Measurements from ENCODE around the gene PRAME. TPM values are rescaled to one million over a fixed set of nuclear protein-coding genes. Genes with fewer than 3 reads are reported as not detected.

The PRAME gene
- total and polyA plus RNA-seq, 2 experiments from 2014 or later: not detected

DNA sequence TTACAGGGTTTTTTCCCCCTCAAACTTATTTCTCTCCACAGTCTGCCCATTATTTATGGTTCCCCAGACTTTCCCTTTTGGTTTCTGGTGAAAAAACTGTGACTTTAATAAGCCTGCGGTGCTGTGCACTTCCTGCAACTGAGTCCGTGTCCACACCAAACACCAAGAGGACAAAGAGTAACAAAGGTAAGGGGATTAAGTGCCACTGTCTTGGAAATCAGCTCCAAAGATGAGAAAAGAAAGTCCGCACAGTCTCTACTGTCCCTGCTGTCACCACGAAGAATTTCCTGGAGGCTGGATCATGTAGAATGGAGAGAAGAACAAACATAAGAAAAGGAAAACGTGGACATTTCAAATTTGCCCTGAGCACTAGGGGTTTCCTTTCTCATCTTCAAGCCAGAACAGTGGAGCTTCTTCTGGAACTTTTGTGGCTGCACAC lies 17.9 kb upstream of the PRAME start:
- H3K4me3 ChIP-seq: no peak overlapping the region
- no peak overlapping the region for H3K27ac ChIP-seq
- DNase-seq (ENCODE audit: low spot score): no peak
- H3K9me2 ChIP-seq (replicated peaks; ENCODE audit: insufficient read depth): no peaks in the 10 kb centered on the region
- no peaks in the 10 kb centered on the region for H4K20me1 ChIP-seq (ENCODE audit: insufficient read depth, poor library complexity, severe bottlenecking)
- TF ChIP-seq EZH2 (IDR thresholded peaks at IDR 0.05; ENCODE audit: borderline replicate concordance): no peak
- TF ChIP-seq, protein P1, sequence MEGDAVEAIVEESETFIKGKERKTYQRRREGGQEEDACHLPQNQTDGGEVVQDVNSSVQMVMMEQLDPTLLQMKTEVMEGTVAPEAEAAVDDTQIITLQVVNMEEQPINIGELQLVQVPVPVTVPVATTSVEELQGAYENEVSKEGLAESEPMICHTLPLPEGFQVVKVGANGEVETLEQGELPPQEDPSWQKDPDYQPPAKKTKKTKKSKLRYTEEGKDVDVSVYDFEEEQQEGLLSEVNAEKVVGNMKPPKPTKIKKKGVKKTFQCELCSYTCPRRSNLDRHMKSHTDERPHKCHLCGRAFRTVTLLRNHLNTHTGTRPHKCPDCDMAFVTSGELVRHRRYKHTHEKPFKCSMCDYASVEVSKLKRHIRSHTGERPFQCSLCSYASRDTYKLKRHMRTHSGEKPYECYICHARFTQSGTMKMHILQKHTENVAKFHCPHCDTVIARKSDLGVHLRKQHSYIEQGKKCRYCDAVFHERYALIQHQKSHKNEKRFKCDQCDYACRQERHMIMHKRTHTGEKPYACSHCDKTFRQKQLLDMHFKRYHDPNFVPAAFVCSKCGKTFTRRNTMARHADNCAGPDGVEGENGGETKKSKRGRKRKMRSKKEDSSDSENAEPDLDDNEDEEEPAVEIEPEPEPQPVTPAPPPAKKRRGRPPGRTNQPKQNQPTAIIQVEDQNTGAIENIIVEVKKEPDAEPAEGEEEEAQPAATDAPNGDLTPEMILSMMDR (IDR thresholded peaks at IDR 0.05; ENCODE audit: poor library complexity): no peak
- TF ChIP-seq EZH2phosphoT487 (IDR thresholded peaks at IDR 0.05; ENCODE audit: low read depth, severe bottlenecking, unreplicated experiment): no peak
- WGBS (ENCODE audit: low lambda C conversion rate, missing lambda C conversion rate): 77% methylated on average over 5 of the region's 5 CpGs
- peaks cover 5% of the 10 kb centered on the region for H3K27me3 ChIP-seq
- H3K4me2 ChIP-seq: no peak overlapping the region
- no peaks in the 10 kb centered on the region for H3K36me3 ChIP-seq (replicated peaks; ENCODE audit: insufficient read depth, low read depth)
- no peaks in the 10 kb centered on the region for H3K4me1 ChIP-seq (ENCODE audit: insufficient read depth)
- H2AFZ ChIP-seq: no peak overlapping the region
- no peaks in the 10 kb centered on the region for H3K9me3 ChIP-seq (ENCODE audit: low read depth)
- no peaks in the 10 kb centered on the region for H3K79me2 ChIP-seq

DNA sequence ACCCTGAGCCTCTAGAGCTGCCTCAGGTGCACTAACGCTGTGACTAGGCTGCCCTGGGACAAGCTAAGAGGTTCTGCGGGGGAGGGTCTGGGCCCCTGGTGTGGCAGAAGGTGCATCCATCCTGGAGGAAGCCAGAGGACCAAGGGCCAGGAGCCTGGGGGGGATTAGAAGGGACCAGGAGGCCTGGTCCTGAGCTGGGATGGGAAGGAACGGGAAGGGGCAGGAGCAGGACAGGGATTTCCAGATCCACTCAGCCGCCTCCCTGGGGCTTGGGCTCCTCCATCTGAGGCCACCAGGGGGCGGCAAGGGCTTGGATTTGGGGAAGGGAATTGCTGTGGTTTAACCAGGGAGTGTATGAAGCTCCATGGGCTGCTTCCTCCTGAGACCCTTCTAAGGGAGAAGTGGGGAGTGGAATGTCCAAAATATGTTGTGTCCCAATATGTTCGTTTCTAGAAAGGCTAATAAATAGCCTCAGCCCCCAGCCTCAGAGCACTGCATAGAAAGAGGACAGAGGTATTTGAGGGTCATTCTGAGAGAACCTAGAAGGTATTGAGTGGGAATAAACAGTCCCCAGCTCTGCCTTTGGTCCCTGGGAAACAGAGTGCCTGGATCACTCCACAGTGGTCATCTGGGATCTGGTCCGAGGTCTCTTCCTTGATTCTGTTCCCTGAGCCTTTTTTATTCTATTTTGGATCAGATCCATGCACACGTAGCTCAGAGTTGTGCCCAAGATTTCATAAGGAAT lies 17.4 kb upstream of the PRAME start:
- Histone ChIP-seq H3K9me2 (replicated peaks; ENCODE audit: insufficient read depth) (no peaks in the 10 kb centered on the region), H3K4me3 (no peak overlapping the region), H2AFZ (no peak overlapping the region), H3K27me3 (peaks cover 5% of the 10 kb centered on the region), H3K79me2 (no peaks in the 10 kb centered on the region), H3K4me2 (no peak overlapping the region), H3K36me3 (replicated peaks; ENCODE audit: insufficient read depth, low read depth) (no peaks in the 10 kb centered on the region), H3K9me3 (ENCODE audit: low read depth) (no peaks in the 10 kb centered on the region), H3K27ac (no peak overlapping the region), H4K20me1 (ENCODE audit: insufficient read depth, poor library complexity, severe bottlenecking) (no peaks in the 10 kb centered on the region), H3K4me1 (ENCODE audit: insufficient read depth) (no peaks in the 10 kb centered on the region)
- no peak for TF ChIP-seq EZH2phosphoT487 (IDR thresholded peaks at IDR 0.05; ENCODE audit: low read depth, severe bottlenecking, unreplicated experiment)
- no peak for TF ChIP-seq EZH2 (IDR thresholded peaks at IDR 0.05; ENCODE audit: borderline replicate concordance)
- TF ChIP-seq, protein P1 (IDR thresholded peaks at IDR 0.05; ENCODE audit: poor library complexity): peak; percentile 60
- 40% methylated on average over 8 of the region's 8 CpGs for WGBS (ENCODE audit: low lambda C conversion rate, missing lambda C conversion rate)
- DNase-seq (ENCODE audit: low spot score): peak; percentile 76

DNA sequence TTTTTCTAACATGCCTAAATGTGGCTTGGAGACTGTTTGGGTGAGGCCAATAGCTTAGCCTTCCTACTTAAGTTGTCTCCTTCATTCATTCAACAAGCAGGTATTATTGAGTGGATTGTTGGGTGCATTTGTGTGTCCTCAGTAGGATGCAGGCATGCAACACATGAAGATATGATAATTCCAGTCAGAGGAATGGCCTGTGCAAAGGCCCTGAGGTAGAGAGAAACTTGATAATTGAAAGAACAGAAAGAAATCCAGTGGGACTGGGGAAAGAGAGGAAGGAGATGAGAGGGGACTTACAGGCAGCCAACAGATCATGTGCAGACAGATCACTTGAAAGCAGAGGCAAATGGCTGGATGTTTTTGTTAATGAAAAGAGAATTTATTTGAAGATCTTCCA lies 15.3 kb upstream of the PRAME start:
- Histone ChIP-seq H3K4me3 (no peak overlapping the region), H3K36me3 (replicated peaks; ENCODE audit: insufficient read depth, low read depth) (no peaks in the 10 kb centered on the region), H3K27ac (no peak overlapping the region), H3K4me1 (ENCODE audit: insufficient read depth) (no peaks in the 10 kb centered on the region), H2AFZ (no peak overlapping the region), H3K9me3 (ENCODE audit: low read depth) (no peaks in the 10 kb centered on the region), H3K4me2 (no peak overlapping the region), H3K9me2 (replicated peaks; ENCODE audit: insufficient read depth) (no peaks in the 10 kb centered on the region), H3K27me3 (peaks cover 11% of the 10 kb centered on the region), H4K20me1 (ENCODE audit: insufficient read depth, poor library complexity, severe bottlenecking) (no peaks in the 10 kb centered on the region), H3K79me2 (no peaks in the 10 kb centered on the region)
- no peak for TF ChIP-seq EZH2 (IDR thresholded peaks at IDR 0.05; ENCODE audit: borderline replicate concordance)
- no peak for TF ChIP-seq EZH2phosphoT487 (IDR thresholded peaks at IDR 0.05; ENCODE audit: low read depth, severe bottlenecking, unreplicated experiment)
- TF ChIP-seq, protein P1 (IDR thresholded peaks at IDR 0.05; ENCODE audit: poor library complexity): no peak
- no peak for DNase-seq (ENCODE audit: low spot score)

Data from hepatocyte (in vitro differentiated cells).